Measurements from ENCODE around the gene CABP7. TPM values are rescaled to one million over a fixed set of nuclear protein-coding genes. Genes with fewer than 3 reads are reported as not detected.

Gene CABP7
- total and polyA plus RNA-seq, 5 donors, result 0.02 TPM; not detected in 4

DNA sequence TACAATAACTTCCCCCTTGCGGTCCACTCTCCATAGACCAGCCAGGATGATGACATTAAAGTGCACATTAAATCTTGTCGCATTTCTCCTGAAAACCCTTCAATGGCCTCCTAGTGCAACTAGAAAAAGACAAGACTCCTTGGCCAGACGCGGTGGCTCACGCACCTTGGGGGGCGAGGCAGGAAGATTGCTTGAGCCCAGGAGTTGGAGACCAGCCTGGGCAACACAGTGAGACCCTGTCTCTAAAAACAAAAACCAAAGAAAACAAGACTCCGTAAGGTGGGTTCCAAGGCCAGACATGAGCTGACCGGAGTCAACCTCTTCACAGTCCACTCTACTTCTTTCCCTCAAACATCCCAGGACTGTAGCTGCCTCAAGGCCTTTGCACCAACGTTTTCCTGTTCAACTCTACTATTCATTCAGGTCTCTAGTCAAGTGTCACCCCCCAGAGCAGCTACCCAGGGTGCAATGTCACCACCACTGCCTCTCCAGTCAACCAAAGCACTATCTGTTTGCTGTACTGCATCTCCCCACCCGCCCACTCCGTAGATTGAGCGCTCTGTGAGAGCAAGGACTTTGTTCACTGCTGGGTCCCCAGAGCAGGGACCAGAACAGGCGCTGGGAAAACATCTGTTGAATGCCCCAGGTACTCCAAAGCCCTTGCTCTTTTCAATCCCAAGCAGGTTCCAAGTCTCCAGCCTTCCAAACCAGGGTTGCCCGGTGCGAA is 46.3 kb downstream of the CABP7 start:
- 57% methylated on average over 15 of the region's 15 CpGs for WGBS
- ATAC-seq, result peak; percentile 2 to 7
- peak in 1 of 3 donors; percentile 14 for DNase-seq
- H3K27me3 ChIP-seq (ENCODE audit: control insufficient read depth, insufficient read depth), result no peaks in the 10 kb centered on the region
- H3K4me3 ChIP-seq (ENCODE audit: low read length), result peak overlapping the region; percentile 73
- peaks cover 9% of the 10 kb centered on the region for H3K4me1 ChIP-seq (ENCODE audit: control insufficient read depth, insufficient read depth, low read length)
- H3K27ac ChIP-seq (ENCODE audit: low read length), result peak overlapping the region; percentile 74
- intact Hi-C loops (cut with DNase I), result loop anchor here in 1 of 4 donors (10.0 kb wide), 1 partner anchor 239 kb away; no protein-coding TSS in a partner anchor
- no peaks in the 10 kb centered on the region for H3K9me3 ChIP-seq (ENCODE audit: control insufficient read depth, low read length)

DNA sequence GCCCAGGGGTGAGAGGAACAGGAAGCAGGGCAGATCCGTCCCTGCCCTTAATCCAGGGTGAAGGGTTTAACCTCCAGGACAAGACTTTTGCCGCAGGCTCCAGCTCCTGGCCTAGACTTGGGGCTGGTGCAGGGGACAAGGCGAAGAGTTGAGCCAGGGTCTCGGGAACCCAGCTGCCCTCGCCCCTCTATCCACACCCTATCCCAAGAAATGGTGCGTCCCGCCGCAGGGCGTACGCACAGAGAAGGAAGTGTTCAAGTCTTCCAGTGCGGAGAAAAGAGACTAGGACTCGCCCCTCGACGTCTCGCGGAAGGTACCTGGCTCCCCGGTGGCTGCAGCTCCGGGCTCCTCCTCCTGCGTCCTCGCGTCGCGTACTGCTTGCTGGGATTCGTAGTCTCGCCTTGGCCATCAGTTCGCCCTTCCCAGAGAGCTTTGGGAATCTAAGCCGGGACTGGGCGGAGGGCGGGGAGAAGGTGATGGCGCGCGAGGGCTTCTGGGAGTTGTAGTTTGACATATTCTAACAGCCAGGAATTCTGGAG is 46.9 kb downstream of the CABP7 start, which contains the start of gene ZMAT5:
Gene ZMAT5, minus strand, starts transcription at position 376 of the 539 bp plus-strand sequence. CDS start 18,463 bp downstream, outside the sequence.
- DNase-seq, result peak; percentile 95 to 98 (median 96)
- Histone ChIP-seq H3K9me3 (ENCODE audit: control insufficient read depth, low read length) (no peaks in the 10 kb centered on the region), H3K27me3 (ENCODE audit: control insufficient read depth, insufficient read depth) (no peaks in the 10 kb centered on the region), H3K4me1 (ENCODE audit: control insufficient read depth, insufficient read depth, low read length) (peaks cover 9% of the 10 kb centered on the region), H3K4me3 (ENCODE audit: low read length) (peak within 1 kb of the TSS; percentile 73), H3K27ac (ENCODE audit: low read length) (peak within 1 kb of the TSS; percentile 89)
- WGBS, result under 1% methylated on average over 32 of the region's 32 CpGs
- intact Hi-C loops (cut with DNase I), result loop anchor here in 1 of 4 donors (10.0 kb wide), 1 partner anchor 238 kb away; no protein-coding TSS in a partner anchor
- peak; percentile 99 for ATAC-seq

DNA sequence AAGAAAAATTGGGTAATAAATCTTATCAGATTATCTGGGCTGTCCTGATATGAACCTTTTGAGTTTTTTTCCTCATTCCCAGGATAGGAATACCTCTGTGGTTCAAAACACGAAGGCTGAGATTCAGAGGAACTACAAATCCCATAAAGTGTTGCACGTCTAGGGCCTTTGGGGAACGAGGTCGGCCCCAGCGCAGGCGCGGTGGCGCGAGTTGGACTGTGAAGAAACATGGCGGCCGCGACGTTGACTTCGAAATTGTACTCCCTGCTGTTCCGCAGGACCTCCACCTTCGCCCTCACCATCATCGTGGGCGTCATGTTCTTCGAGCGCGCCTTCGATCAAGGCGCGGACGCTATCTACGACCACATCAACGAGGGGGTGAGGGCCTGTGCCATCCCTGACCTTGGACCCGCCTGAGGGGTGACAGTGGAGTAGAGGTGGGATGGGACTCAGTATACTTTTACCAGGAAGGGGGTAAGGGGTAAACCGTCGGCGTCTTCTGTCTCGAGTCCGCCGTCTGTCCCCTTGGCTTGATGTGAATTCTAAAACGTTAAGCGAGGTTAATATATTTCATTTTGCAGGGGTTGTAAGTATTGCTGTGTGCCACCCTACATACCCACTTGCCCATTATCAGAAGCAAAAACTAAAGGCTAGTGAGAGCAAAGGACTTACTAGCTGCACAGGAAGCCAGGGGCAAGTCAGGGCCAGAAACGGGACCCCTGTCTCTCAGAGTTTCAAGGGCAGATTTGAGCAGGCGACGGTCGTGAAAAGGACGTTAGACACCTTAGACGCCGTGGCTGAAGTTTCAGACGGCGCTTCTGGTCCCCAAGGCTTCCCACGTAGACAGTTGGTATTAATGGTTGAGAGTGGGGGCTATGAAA is 47.6 kb downstream of the CABP7 start, which contains the start of gene UQCR10:
Gene UQCR10, plus strand, starts transcription at position 199 of the 881 bp plus-strand sequence. Its CDS starts 30 bp downstream, at position 229.
- peaks cover 9% of the 10 kb centered on the region for H3K4me1 ChIP-seq (ENCODE audit: control insufficient read depth, insufficient read depth, low read length)
- no peaks in the 10 kb centered on the region for H3K27me3 ChIP-seq (ENCODE audit: control insufficient read depth, insufficient read depth)
- no peaks in the 10 kb centered on the region for H3K9me3 ChIP-seq (ENCODE audit: control insufficient read depth, low read length)
- peak within 1 kb of the TSS; percentile 73 for H3K4me3 ChIP-seq (ENCODE audit: low read length)
- H3K27ac ChIP-seq (ENCODE audit: low read length), result peak within 1 kb of the TSS; percentile 89
- DNase-seq (peak; percentile 95 to 98 (median 98)), ATAC-seq (peak; percentile 92 to 94)
- 13% methylated on average over 46 of the region's 46 CpGs for WGBS
- intact Hi-C loops (cut with DNase I), result loop anchor here in 1 of 4 donors (10.0 kb wide), 1 partner anchor 237 kb away; no protein-coding TSS in a partner anchor

DNA sequence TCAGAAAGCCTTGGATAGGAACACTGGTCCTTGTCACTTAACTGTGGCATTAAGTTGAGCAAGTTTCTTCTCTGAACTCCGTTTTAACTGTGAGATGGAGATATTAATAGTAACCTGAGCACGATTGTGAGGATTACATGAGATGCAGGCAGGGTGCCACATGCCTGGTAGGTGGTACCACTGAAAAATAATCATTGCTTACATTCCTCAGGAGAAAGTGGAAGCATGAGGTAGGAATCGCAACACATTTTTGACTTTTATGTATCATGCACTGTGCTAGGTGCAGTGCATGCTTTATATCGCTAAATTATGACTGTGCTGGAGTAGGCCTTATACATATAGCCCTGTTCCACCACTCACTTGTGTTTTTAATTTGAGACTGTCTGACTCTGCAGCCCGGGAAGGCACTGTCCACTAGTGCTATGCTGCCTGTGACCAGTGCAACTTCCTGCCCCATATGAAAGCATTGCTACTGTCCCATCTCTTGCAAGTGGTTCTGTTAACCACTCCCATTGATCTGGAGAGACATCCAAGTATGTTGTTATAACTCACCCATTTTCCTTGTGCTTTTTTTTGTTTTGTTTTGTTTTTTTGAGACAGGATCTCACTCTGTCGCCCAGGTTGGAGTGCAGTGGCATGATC is 48.4 kb downstream of the CABP7 start:
- Histone ChIP-seq H3K9me3 (ENCODE audit: control insufficient read depth, low read length) (no peaks in the 10 kb centered on the region), H3K4me3 (ENCODE audit: low read length) (peak overlapping the region; percentile 73), H3K4me1 (ENCODE audit: control insufficient read depth, insufficient read depth, low read length) (peaks cover 12% of the 10 kb centered on the region), H3K27ac (ENCODE audit: low read length) (peak overlapping the region; percentile 89), H3K27me3 (ENCODE audit: control insufficient read depth, insufficient read depth) (no peaks in the 10 kb centered on the region)
- DNase-seq (peak in 1 of 3 donors; percentile 29), ATAC-seq (no peak)
- intact Hi-C loops (cut with DNase I), result loop anchor here in 1 of 4 donors (10.0 kb wide), 1 partner anchor 237 kb away; no protein-coding TSS in a partner anchor
- WGBS, result 37% methylated on average over 6 of the region's 6 CpGs

DNA sequence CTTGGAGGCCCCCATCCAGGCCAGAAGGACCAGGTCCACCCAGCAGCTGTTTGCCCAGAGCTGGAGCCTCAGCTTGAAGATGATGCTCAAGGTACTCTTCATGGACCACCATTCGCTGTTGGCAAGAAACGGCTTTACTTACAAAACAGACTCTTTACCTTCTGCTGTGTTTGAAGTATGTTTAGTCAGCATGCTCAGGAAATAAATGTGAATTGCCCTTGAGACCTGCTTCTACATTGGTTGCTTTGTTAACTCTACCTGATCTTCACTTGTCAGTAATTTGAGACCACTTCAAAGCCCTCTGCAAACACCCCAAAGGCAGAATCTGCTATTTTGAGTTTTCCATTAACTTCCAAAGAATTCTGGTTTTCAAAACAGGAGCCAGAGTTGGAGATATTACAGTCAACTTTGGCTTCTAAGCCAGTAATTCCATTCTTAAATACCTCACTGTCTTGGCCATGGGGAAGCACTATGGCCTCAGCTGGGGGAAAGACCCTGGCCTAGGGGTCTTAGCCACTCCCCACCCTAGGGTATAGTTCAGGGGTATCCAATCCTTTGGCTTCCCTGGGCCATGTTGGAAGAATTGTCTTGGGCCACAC is 50.0 kb downstream of the CABP7 start:
- H3K27ac ChIP-seq (ENCODE audit: low read length), result no peak overlapping the region
- no peak for ATAC-seq
- peaks cover 12% of the 10 kb centered on the region for H3K4me1 ChIP-seq (ENCODE audit: control insufficient read depth, insufficient read depth, low read length)
- DNase-seq, result peak in 1 of 3 donors; percentile 2
- no peaks in the 10 kb centered on the region for H3K9me3 ChIP-seq (ENCODE audit: control insufficient read depth, low read length)
- 95% methylated on average over 2 of the region's 2 CpGs for WGBS
- no peaks in the 10 kb centered on the region for H3K27me3 ChIP-seq (ENCODE audit: control insufficient read depth, insufficient read depth)
- intact Hi-C loops (cut with DNase I), result loop anchor here in 1 of 4 donors (10.0 kb wide), 1 partner anchor 235 kb away; no protein-coding TSS in a partner anchor
- no peak overlapping the region for H3K4me3 ChIP-seq (ENCODE audit: low read length)

DNA sequence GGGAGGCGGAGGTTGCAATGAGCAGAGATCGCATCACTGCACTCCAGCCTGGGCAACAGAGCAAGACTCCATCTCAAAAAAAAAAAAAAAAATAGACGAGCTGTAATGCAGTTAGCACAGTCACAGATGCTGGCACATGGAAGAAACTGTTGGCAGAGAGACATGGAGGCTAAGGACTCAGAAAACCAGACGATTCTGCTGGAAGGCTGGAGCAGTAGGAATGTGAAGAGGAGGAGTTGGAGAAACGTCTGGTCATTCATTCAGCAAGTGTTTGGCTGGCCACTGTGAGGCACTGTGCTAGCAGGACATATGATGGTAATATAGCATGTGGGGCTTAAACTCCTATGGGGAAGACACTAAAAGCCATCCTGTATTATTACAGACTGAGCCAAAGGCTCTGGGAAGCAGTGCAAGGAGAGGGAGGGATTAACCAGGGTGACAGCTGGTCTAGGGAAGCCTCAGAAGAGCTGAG is 52.4 kb downstream of the CABP7 start:
- H3K4me1 ChIP-seq (ENCODE audit: control insufficient read depth, insufficient read depth, low read length), result peaks cover 5% of the 10 kb centered on the region
- intact Hi-C loops (cut with DNase I), result no loop called here
- WGBS, result 42% methylated on average over 5 of the region's 5 CpGs
- DNase-seq, result peak in 1 of 3 donors; percentile 44
- H3K4me3 ChIP-seq (ENCODE audit: low read length), result no peak overlapping the region
- ATAC-seq, result peak; percentile 24 to 41
- peak overlapping the region; percentile 42 for H3K27ac ChIP-seq (ENCODE audit: low read length)
- no peaks in the 10 kb centered on the region for H3K9me3 ChIP-seq (ENCODE audit: control insufficient read depth, low read length)
- no peaks in the 10 kb centered on the region for H3K27me3 ChIP-seq (ENCODE audit: control insufficient read depth, insufficient read depth)

DNA sequence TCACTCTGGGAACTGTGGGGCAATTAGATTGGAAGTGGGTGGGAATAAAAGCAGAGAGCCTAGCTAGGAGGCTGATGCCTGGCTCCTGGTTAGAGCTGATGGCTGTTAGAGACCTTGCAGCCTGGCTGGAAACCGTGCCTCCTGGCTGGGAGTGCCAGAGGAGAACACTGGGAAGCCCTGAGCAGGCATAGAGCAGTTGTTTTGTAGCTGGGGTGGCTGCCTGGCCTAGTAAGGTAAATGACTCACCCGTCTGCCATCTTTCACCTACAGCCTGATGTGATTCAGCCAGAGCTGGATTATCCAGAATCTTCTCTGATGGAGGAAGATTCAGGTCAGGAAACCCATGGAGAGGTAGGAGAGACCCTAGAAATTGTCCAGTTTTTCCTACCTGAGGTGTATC is 53.4 kb downstream of the CABP7 start:
- no peak overlapping the region for H3K4me3 ChIP-seq (ENCODE audit: low read length)
- H3K27me3 ChIP-seq (ENCODE audit: control insufficient read depth, insufficient read depth), result no peaks in the 10 kb centered on the region
- peaks cover 4% of the 10 kb centered on the region for H3K4me1 ChIP-seq (ENCODE audit: control insufficient read depth, insufficient read depth, low read length)
- H3K27ac ChIP-seq (ENCODE audit: low read length), result no peak overlapping the region
- ATAC-seq (peak in 1 of 2 donors; percentile 46), DNase-seq (no peak)
- no peaks in the 10 kb centered on the region for H3K9me3 ChIP-seq (ENCODE audit: control insufficient read depth, low read length)
- 71% methylated on average over 2 of the region's 2 CpGs for WGBS
- intact Hi-C loops (cut with DNase I), result no loop called here

DNA sequence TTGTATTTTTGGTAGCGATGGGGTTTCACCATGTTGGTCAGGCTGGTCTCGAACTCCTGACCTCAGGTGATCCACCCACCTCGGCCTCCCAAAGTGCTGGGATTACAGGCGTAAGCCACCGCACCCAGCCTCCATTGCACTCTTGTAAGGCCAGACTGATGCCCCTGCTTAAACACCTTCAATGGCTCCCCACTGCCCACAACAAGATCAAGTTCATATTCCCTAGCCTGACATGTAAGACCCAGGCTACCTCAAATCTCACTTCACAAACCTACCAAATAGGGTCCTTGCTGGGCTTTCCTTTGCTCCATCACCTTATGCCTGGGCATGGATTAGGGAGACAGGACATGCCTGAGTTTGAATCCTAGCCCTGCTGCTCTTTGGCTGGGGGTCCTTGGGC is 60.4 kb downstream of the CABP7 start:
- Histone ChIP-seq H3K4me3 (ENCODE audit: low read length) (no peak overlapping the region), H3K9me3 (ENCODE audit: control insufficient read depth, low read length) (no peaks in the 10 kb centered on the region), H3K27me3 (ENCODE audit: control insufficient read depth, insufficient read depth) (no peaks in the 10 kb centered on the region), H3K4me1 (ENCODE audit: control insufficient read depth, insufficient read depth, low read length) (peaks cover 10% of the 10 kb centered on the region), H3K27ac (ENCODE audit: low read length) (peak overlapping the region; percentile 98)
- 95% methylated on average over 5 of the region's 5 CpGs for WGBS
- ATAC-seq (no peak), DNase-seq (no peak)
- intact Hi-C loops (cut with DNase I), result no loop called here

DNA sequence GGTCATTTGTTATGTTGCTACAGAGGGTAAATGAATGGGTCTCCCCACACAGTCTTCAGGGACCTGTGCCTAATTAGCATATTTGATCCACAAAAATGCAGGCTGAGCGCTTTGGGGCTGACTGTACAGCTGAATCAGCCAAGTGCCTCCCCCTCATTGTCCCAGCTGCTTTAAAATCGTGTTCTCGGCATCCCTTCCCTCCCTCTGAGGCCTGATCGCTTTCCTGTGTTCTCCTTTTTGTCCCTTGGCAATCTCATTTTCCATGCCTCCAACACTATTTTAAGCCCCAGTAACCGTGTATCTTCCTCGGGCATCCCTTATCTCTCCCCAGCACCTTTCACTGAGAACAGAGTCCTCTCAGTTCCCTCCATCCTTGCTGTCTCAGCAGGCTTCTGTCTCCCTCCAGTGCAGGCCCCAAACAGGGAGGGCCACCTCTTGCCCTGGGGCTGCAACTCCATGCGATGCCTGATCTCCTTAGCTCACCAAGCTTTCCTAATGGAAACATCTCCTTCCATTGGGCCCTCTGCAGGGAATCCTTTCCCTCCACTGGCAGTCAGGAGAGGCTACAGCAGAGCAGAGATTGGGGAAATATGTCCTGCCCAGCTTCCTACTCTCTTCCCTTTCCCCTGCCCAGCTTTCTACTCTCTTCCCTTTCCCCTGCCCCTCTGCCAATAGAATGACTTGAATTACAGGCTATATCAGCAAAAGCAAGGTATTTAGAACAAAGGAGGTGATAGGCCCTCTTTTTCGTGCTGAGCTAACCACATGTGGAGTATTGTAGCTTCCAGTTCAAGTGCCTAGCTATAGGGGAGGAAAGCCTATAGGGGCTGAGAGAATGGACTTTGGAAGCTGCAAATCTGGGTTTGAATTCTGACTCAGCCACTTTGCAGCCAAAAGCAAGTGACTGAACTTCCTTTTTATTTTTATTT is 61.2 kb downstream of the CABP7 start:
- intact Hi-C loops (cut with DNase I), result no loop called here
- ATAC-seq (peak; percentile 36 to 45), DNase-seq (no peak)
- WGBS, result 26% methylated on average over 8 of the region's 8 CpGs
- Histone ChIP-seq H3K4me3 (ENCODE audit: low read length) (no peak overlapping the region), H3K27me3 (ENCODE audit: control insufficient read depth, insufficient read depth) (no peaks in the 10 kb centered on the region), H3K9me3 (ENCODE audit: control insufficient read depth, low read length) (no peaks in the 10 kb centered on the region), H3K4me1 (ENCODE audit: control insufficient read depth, insufficient read depth, low read length) (peaks cover 10% of the 10 kb centered on the region), H3K27ac (ENCODE audit: low read length) (peak overlapping the region; percentile 98)

Measured in right cardiac atrium (tissue), 5 donors.